H9 (cell line): ENCODE measurements around the gene CORO2B. TPM values are rescaled to one million over a fixed set of nuclear protein-coding genes. Genes with fewer than 3 reads are reported as not detected.

Experiments used
- DNase-seq: peaks from one replicate; pipeline ENCODE4 v3.0.0-alpha.2; 2017
- H2AFZ ChIP-seq: one replicate; pipeline ENCODE4 v1.6.1; 2013; ENCODE audit warnings: mild to moderate bottlenecking, low read length, control low read depth, moderate library complexity
- H2AK5ac ChIP-seq: 2 replicates; pipeline ENCODE4 v1.6.1; 2013; ENCODE audit warnings: low read length, control low read depth, mixed read lengths; ENCODE audit not compliant: insufficient read length
- H2BK120ac ChIP-seq: one replicate; pipeline ENCODE4 v1.6.1; 2013; ENCODE audit warnings: low read depth, mild to moderate bottlenecking, low read length, control low read depth, inconsistent platforms; ENCODE audit not compliant: poor library complexity, severe bottlenecking
- H2BK12ac ChIP-seq: 2 replicates; pipeline ENCODE4 v1.6.1; 2013; ENCODE audit warnings: low read length, control low read depth, mixed read lengths, low read depth; ENCODE audit not compliant: insufficient read length
- H2BK15ac ChIP-seq: 2 replicates; pipeline ENCODE4 v1.6.1; 2013; ENCODE audit warnings: low read depth, low read length, control low read depth
- H2BK20ac ChIP-seq: one replicate; pipeline ENCODE4 v1.6.1; 2013; ENCODE audit warnings: low read depth, mild to moderate bottlenecking, low read length, control low read depth, inconsistent platforms; ENCODE audit not compliant: poor library complexity, severe bottlenecking
- H2BK5ac ChIP-seq: 2 replicates; pipeline ENCODE4 v1.6.1; 2013; ENCODE audit warnings: low read length, control low read depth, mixed read lengths; ENCODE audit not compliant: insufficient read length
- H3K14ac ChIP-seq: 2 replicates; pipeline ENCODE4 v1.6.1; 2013; ENCODE audit warnings: low read length, control low read depth; ENCODE audit not compliant: insufficient read depth
- H3K18ac ChIP-seq: 2 replicates; pipeline ENCODE4 v1.6.1; 2013; ENCODE audit warnings: low read depth, mild to moderate bottlenecking, mixed read lengths, low read length, control low read depth; ENCODE audit not compliant: insufficient read length
- H3K23ac ChIP-seq: 2 replicates; pipeline ENCODE4 v1.6.1; 2013; ENCODE audit warnings: low read length, control low read depth, mixed read lengths, low read depth; ENCODE audit not compliant: insufficient read length
- H3K23me2 ChIP-seq: 2 replicates; pipeline ENCODE4 v1.6.1; 2013; ENCODE audit warnings: low read depth, mild to moderate bottlenecking, mixed read lengths, low read length, control low read depth; ENCODE audit not compliant: insufficient read length, poor library complexity, severe bottlenecking
- H3K27ac ChIP-seq: 2 replicates; pipeline ENCODE4 v1.5.1; 2013; ENCODE audit warnings: low read length, control low read depth, mixed read lengths, low read depth; ENCODE audit not compliant: insufficient read length
- H3K27me3 ChIP-seq: 2 replicates; pipeline ENCODE4 v1.6.1; 2013; ENCODE audit warnings: low read length, control low read depth, inconsistent platforms; ENCODE audit not compliant: insufficient read depth
- H3K4ac ChIP-seq: 2 replicates; pipeline ENCODE4 v1.6.1; 2013; ENCODE audit warnings: low read depth, mild to moderate bottlenecking, control low read depth, inconsistent platforms, low read length, moderate library complexity
- H3K4me1 ChIP-seq: 2 replicates; pipeline ENCODE4 v1.6.1; 2013; ENCODE audit warnings: low read length, control low read depth, inconsistent platforms; ENCODE audit not compliant: insufficient read depth
- H3K4me2 ChIP-seq: 2 replicates; pipeline ENCODE4 v1.6.1; 2013; ENCODE audit warnings: low read length, control low read depth, mixed read lengths; ENCODE audit not compliant: insufficient read length, insufficient read depth
- H3K56ac ChIP-seq: 2 replicates; pipeline ENCODE4 v1.6.1; 2013; ENCODE audit warnings: low read depth, mild to moderate bottlenecking, mixed read lengths, low read length, control low read depth; ENCODE audit not compliant: insufficient read length
- H3K79me1 ChIP-seq: 2 replicates; pipeline ENCODE4 v1.6.1; 2013; ENCODE audit warnings: low read depth, mild to moderate bottlenecking, moderate library complexity, low read length, control low read depth, inconsistent platforms; ENCODE audit not compliant: insufficient read depth, poor library complexity, severe bottlenecking
- H3K79me2 ChIP-seq: 2 replicates; pipeline ENCODE4 v1.6.1; 2013; ENCODE audit warnings: low read length, control low read depth, inconsistent platforms; ENCODE audit not compliant: insufficient read depth
- H3K9ac ChIP-seq: 2 replicates; pipeline ENCODE4 v1.6.1; 2013; ENCODE audit warnings: low read length, control low read depth, mixed read lengths; ENCODE audit not compliant: insufficient read length; ENCODE audit errors: extremely low read depth
- H3K9me3 ChIP-seq: one replicate; pipeline ENCODE4 v1.6.1; 2013; ENCODE audit warnings: low read depth, low read length, inconsistent platforms; ENCODE audit not compliant: control insufficient read depth
- H3T11ph ChIP-seq: one replicate; pipeline ENCODE4 v1.6.1; 2013; ENCODE audit warnings: mild to moderate bottlenecking, low read length, control low read depth, inconsistent platforms
- H4K20me1 ChIP-seq: one replicate; pipeline ENCODE4 v1.6.1; 2013; ENCODE audit not compliant: control insufficient read depth, insufficient read length, insufficient read depth
- H4K5ac ChIP-seq: 2 replicates; pipeline ENCODE4 v1.6.1; 2013; ENCODE audit warnings: low read depth, mild to moderate bottlenecking, mixed read lengths, low read length, control low read depth; ENCODE audit not compliant: insufficient read length
- H4K8ac ChIP-seq: replicated peaks from 2 replicates; pipeline ENCODE4 v1.6.1; 2013; ENCODE audit warnings: low read length, control low read depth, mixed read lengths, low read depth; ENCODE audit not compliant: insufficient read length
- H4K91ac ChIP-seq: 2 replicates; pipeline ENCODE4 v1.6.1; 2013; ENCODE audit warnings: low read depth, mild to moderate bottlenecking, moderate library complexity, mixed read lengths, low read length, control low read depth; ENCODE audit not compliant: insufficient read length
- H3K27ac Mint-ChIP-seq, 3 experiments: 2 replicates in 2 of 3; 3 replicates in 1 of 3; pipeline ENCODE4 v1.8.0; 2020 to 2021; ENCODE audit warnings: mixed read lengths in 3 of 3, mild to moderate bottlenecking in 1 of 3, moderate library complexity in 1 of 3
- H3K27me3 Mint-ChIP-seq: 2 replicates; pipeline ENCODE4 v1.8.0; 2021; ENCODE audit warnings: low read depth, mild to moderate bottlenecking, moderate library complexity, mixed read lengths
- H3K36me3 Mint-ChIP-seq, 3 experiments: 2 replicates in 2 of 3; 3 replicates in 1 of 3; pipeline ENCODE4 v1.8.0; 2020 to 2021; ENCODE audit warnings: low read depth in 3 of 3, mixed read lengths in 3 of 3; ENCODE audit not compliant: insufficient read depth in 1 of 3
- H3K4me1 Mint-ChIP-seq, 2 experiments: 2 replicates each; pipeline ENCODE4 v1.8.0; 2020; ENCODE audit warnings: mixed read lengths in 2 of 2
- H3K4me3 Mint-ChIP-seq, 2 experiments: 2 replicates in 1 of 2; 3 replicates in 1 of 2; pipeline ENCODE4 v1.8.0; 2020 to 2021; ENCODE audit warnings: mild to moderate bottlenecking in 2 of 2, mixed read lengths in 2 of 2, moderate library complexity in 1 of 2
- H3K9me3 Mint-ChIP-seq, 2 experiments: 2 replicates in 1 of 2; 3 replicates in 1 of 2; pipeline ENCODE4 v1.8.0; 2020; ENCODE audit warnings: mild to moderate bottlenecking in 2 of 2, mixed read lengths in 2 of 2, moderate library complexity in 1 of 2
- CTCF ChIP-seq: fragments of 200-600 bp; sonication (generic); conservative IDR thresholded peaks from 3 replicates; pipeline ENCODE4 v1.8.0; 2021; ENCODE audit warnings: antibody characterized with exemption, mild to moderate bottlenecking
- WGBS: extraction: QIAGEN DNeasy Blood & Tissue Kit; methylation state at CpG from one replicate; pipeline ENCODE4 v1.1.7; 2013; ENCODE audit warnings: missing lambda C conversion rate, low lambda C conversion rate, mixed read lengths; ENCODE audit not compliant: insufficient read length; ENCODE audit errors: extremely low coverage; 5-methylcytosine and 5-hydroxymethylcytosine counted together
- total RNA-seq: library from RNA; stranded (reverse); gene quantifications from 2 replicates; pipeline ENCODE4 v1.2.1, GENCODE V29; 2021

Gene CORO2B
- total RNA-seq, 1 experiment from 2014 or later, result 3.1 TPM

GRCh38 chr15:68644083-68644904 is 65.5 kb downstream of the CORO2B start:
- Histone ChIP-seq H4K8ac (no peak overlapping the region), H3K4me2 (no peak overlapping the region), H2AK5ac (no peak overlapping the region), H3K4me1 (no peaks in the 10 kb centered on the region), H3K79me1 (no peaks in the 10 kb centered on the region), H2BK12ac (no peak overlapping the region), H4K20me1 (no peaks in the 10 kb centered on the region), H2AFZ (no peak overlapping the region), H2BK20ac (no peak overlapping the region), H3K27me3 (no peaks in the 10 kb centered on the region), H4K5ac (no peak overlapping the region), H3K4ac (no peak overlapping the region), H3K18ac (no peak overlapping the region), H3K23ac (no peak overlapping the region), H2BK120ac (no peak overlapping the region), H3K56ac (no peak overlapping the region), H4K91ac (no peak overlapping the region), H3T11ph (no peak overlapping the region), H3K79me2 (no peaks in the 10 kb centered on the region), H3K9me3 (no peaks in the 10 kb centered on the region), H3K27ac (no peak overlapping the region), H3K9ac (no peak overlapping the region), H2BK5ac (no peak overlapping the region), H3K14ac (no peak overlapping the region), H2BK15ac (no peak overlapping the region), H3K23me2 (peaks cover 3% of the 10 kb centered on the region)
- no peaks in the 10 kb centered on the region for H3K36me3 Mint-ChIP-seq
- no peaks in the 10 kb centered on the region for H3K9me3 Mint-ChIP-seq
- DNase-seq, result no peak
- peak; percentile 18; the same call in 1 of the 3 replicates for TF ChIP-seq CTCF
- peaks cover 15 to 28% of the 10 kb centered on the region in 2 experiments for H3K4me1 Mint-ChIP-seq
- no CpG with 5 or more reads among the region's 8 CpGs for WGBS
- H3K27me3 Mint-ChIP-seq, result no peaks in the 10 kb centered on the region; the same call in 1 of the 2 replicates
- no peak overlapping the region for H3K27ac Mint-ChIP-seq
- H3K4me3 Mint-ChIP-seq, result no peak overlapping the region
